Fibroblast of lung (primary cell): Measurements from ENCODE around the gene KCNT2. TPM values are rescaled to one million over a fixed set of nuclear protein-coding genes. Genes with fewer than 3 reads are reported as not detected.

Experiments
- DNase-seq, 2 donors: peaks; one replicate each; pipeline versions ENCODE4 v3.0.0 to v3.0.0-alpha.2; 2010; ENCODE audit warnings: low read depth in 2 of 2
- H2AFZ ChIP-seq: 2 replicates; pipeline ENCODE4 v1.5.1; 2012; ENCODE audit warnings: low read length, control low read depth, inconsistent platforms
- H3K27ac ChIP-seq: 2 replicates; pipeline ENCODE4 v1.5.1; 2011; ENCODE audit warnings: low read length, control low read depth; ENCODE audit not compliant: insufficient read depth
- H3K27me3 ChIP-seq: 2 replicates; pipeline ENCODE4 v1.5.1; 2011; ENCODE audit warnings: mild to moderate bottlenecking, low read length; ENCODE audit not compliant: control insufficient read depth, insufficient read depth
- H3K36me3 ChIP-seq: 2 replicates; pipeline ENCODE4 v1.5.1; 2011; ENCODE audit warnings: low read length; ENCODE audit not compliant: control insufficient read depth, insufficient read depth
- H3K4me1 ChIP-seq: 2 replicates; pipeline ENCODE4 v1.5.1; 2011; ENCODE audit warnings: low read length; ENCODE audit not compliant: control insufficient read depth, insufficient read depth; ENCODE audit errors: extremely low read depth
- H3K4me2 ChIP-seq: 2 replicates; pipeline ENCODE4 v1.5.1; 2011; ENCODE audit warnings: low read length, control low read depth; ENCODE audit not compliant: insufficient read depth; ENCODE audit errors: extremely low read depth
- H3K4me3 ChIP-seq, 4 experiments: fragments of 200-600 bp in 1 of 4; sonication (generic) in 1 of 4; replicated peaks in 1 of 4; 2 replicates each; pipeline ENCODE4 v1.5.1; 2011 to 2016; ENCODE audit warnings: low read length in 4 of 4, low read depth in 3 of 4, mild to moderate bottlenecking in 3 of 4, control low read depth in 2 of 4, inconsistent platforms in 1 of 4, mixed read lengths in 1 of 4; ENCODE audit not compliant: insufficient read depth in 1 of 4; ENCODE audit errors: control extremely low read depth in 1 of 4
- H3K79me2 ChIP-seq: 2 replicates; pipeline ENCODE4 v1.5.1; 2012; ENCODE audit warnings: mild to moderate bottlenecking, low read length, inconsistent platforms; ENCODE audit not compliant: control insufficient read depth, insufficient read depth
- H3K9ac ChIP-seq: 2 replicates; pipeline ENCODE4 v1.5.1; 2011; ENCODE audit warnings: mild to moderate bottlenecking, low read length, control low read depth; ENCODE audit not compliant: insufficient read depth
- H3K9me3 ChIP-seq: 2 replicates; pipeline ENCODE4 v1.5.1; 2012; ENCODE audit warnings: low read depth, low read length; ENCODE audit not compliant: control insufficient read depth, insufficient read depth
- H4K20me1 ChIP-seq: 2 replicates; pipeline ENCODE4 v1.5.1; 2011; ENCODE audit warnings: low read length; ENCODE audit not compliant: control insufficient read depth, insufficient read depth; ENCODE audit errors: extremely low read depth
- EZH2 ChIP-seq: IDR thresholded peaks from 2 replicates; pipeline ENCODE4 v1.5.1; 2012; ENCODE audit warnings: low read length, control low read depth, mild to moderate bottlenecking; ENCODE audit errors: missing control alignments
- polyA plus RNA-seq, 2 donors: library from polyadenylated mRNA; depleted of rRNA in 1 of 2; stranded (reverse) in 1 of 2; unstranded in 1 of 2; fragments of >200 nt; gene quantifications; 2 replicates each; pipeline ENCODE4 v1.2.1, GENCODE V29; 2011 to 2012; ENCODE audit warnings: missing spikeins in 1 of 2
- total RNA-seq: library from RNA; depleted of rRNA; stranded (reverse); fragments of >200 nt; gene quantifications from 2 replicates; pipeline ENCODE4 v1.2.1, GENCODE V29; 2014
- TF ChIP-seq, protein P1 (sequence below), 2 donors: IDR thresholded peaks in 1 of 2; conservative IDR thresholded peaks in 1 of 2; 1 replicate in 1 of 2; 2 replicates in 1 of 2; pipeline ENCODE4 v1.5.1; 2011 to 2012; ENCODE audit warnings: low read length in 2 of 2, control low read depth in 1 of 2, inconsistent platforms in 1 of 2, low read depth in 1 of 2, mild to moderate bottlenecking in 1 of 2

Gene KCNT2
- total and polyA plus RNA-seq, 2 donors (not counting 1 experiment from before 2014, with no cell fraction given), result 0.96 to 8.1 TPM

DNA sequence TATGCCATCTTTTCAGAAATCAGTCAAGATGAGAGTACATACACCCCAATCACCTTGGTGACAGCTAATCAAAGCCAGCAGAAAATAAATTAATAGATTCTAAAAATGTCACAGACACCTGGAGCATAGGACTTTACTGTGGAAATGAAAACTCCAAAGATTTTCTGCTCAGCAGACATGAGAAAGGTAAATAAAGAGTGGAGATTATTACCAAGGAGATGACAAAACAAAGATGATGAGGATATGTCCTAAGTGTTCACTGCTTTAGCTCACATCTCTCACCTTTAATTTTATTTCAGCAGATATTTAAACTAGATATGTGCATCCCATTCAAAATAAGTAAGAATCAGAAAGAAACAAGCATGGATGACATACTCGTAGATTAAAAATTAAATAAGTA is 14.8 kb upstream of the KCNT2 start:
- Histone ChIP-seq H2AFZ (no peak overlapping the region), H3K27me3 (no peaks in the 10 kb centered on the region), H3K4me1 (no peaks in the 10 kb centered on the region), H3K79me2 (no peaks in the 10 kb centered on the region), H3K9ac (no peak overlapping the region), H4K20me1 (no peaks in the 10 kb centered on the region), H3K9me3 (no peaks in the 10 kb centered on the region), H3K36me3 (no peaks in the 10 kb centered on the region), H3K27ac (no peak overlapping the region), H3K4me3 (no peak overlapping the region), H3K4me2 (no peak overlapping the region)
- TF ChIP-seq, protein P1, sequence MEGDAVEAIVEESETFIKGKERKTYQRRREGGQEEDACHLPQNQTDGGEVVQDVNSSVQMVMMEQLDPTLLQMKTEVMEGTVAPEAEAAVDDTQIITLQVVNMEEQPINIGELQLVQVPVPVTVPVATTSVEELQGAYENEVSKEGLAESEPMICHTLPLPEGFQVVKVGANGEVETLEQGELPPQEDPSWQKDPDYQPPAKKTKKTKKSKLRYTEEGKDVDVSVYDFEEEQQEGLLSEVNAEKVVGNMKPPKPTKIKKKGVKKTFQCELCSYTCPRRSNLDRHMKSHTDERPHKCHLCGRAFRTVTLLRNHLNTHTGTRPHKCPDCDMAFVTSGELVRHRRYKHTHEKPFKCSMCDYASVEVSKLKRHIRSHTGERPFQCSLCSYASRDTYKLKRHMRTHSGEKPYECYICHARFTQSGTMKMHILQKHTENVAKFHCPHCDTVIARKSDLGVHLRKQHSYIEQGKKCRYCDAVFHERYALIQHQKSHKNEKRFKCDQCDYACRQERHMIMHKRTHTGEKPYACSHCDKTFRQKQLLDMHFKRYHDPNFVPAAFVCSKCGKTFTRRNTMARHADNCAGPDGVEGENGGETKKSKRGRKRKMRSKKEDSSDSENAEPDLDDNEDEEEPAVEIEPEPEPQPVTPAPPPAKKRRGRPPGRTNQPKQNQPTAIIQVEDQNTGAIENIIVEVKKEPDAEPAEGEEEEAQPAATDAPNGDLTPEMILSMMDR (conservative IDR thresholded peaks at IDR 0.05 in 1 of 2, IDR thresholded peaks at IDR 0.05 in 1 of 2; ENCODE audit: low read depth in 1 of 2, low read length in 2 of 2), result no peak
- TF ChIP-seq EZH2, result no peak
- DNase-seq, result no peak

DNA sequence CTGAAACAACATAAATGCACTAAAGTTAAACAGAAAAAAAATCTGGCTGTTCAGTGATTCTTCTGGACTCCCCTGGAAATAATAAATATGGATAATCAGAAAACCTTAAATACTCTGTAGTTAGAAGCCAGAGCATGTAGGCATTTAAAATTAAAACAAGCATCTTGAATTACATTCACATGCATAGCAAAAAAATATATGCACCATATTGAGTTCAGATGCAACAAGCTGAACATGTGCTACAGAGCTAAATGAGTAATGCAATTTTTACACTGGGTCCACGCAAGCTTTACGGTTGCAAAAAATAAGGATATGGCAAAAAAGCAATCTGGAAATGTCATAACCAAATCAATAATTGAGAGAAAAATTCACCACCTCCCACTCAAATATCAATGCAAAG is 11.5 kb upstream of the KCNT2 start:
- no peaks in the 10 kb centered on the region for H3K79me2 ChIP-seq
- DNase-seq, result no peak
- H3K9me3 ChIP-seq, result no peaks in the 10 kb centered on the region
- H3K9ac ChIP-seq, result no peak overlapping the region
- H3K4me1 ChIP-seq, result no peaks in the 10 kb centered on the region
- H3K36me3 ChIP-seq, result no peaks in the 10 kb centered on the region
- no peak overlapping the region for H2AFZ ChIP-seq
- H4K20me1 ChIP-seq, result no peaks in the 10 kb centered on the region
- no peak overlapping the region for H3K4me3 ChIP-seq
- no peaks in the 10 kb centered on the region for H3K27me3 ChIP-seq
- no peak overlapping the region for H3K4me2 ChIP-seq
- TF ChIP-seq EZH2, result no peak
- TF ChIP-seq, protein P1 (conservative IDR thresholded peaks at IDR 0.05 in 1 of 2, IDR thresholded peaks at IDR 0.05 in 1 of 2; ENCODE audit: low read depth in 1 of 2, low read length in 2 of 2), result no peak
- no peak overlapping the region for H3K27ac ChIP-seq

DNA sequence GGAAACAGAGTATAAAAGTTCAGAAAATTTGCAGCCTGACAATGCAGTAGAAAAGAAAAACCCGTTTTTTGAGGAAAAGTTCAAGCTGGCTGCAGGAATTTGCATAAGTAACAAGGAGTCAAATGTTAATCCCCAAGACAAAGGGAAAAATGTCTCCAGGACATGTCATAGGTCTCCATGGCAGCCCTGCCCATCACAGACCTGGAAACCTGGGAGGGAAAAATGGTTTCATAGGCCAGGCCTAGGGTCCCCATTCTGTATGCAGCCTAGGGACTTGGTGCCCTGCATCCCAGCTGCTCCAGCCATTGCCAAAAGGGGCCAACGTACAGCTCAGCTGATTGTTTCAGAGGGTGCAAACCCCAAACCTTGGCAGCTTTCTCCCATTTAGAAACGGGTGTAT is 3.6 kb upstream of the KCNT2 start:
- no peak for TF ChIP-seq EZH2
- TF ChIP-seq, protein P1 (conservative IDR thresholded peaks at IDR 0.05 in 1 of 2, IDR thresholded peaks at IDR 0.05 in 1 of 2; ENCODE audit: low read depth in 1 of 2, low read length in 2 of 2), result no peak
- Histone ChIP-seq H3K9me3 (no peaks in the 10 kb centered on the region), H3K27me3 (no peaks in the 10 kb centered on the region), H3K4me3 (no peak overlapping the region), H3K27ac (no peak overlapping the region), H2AFZ (no peak overlapping the region), H3K79me2 (no peaks in the 10 kb centered on the region), H3K4me1 (peaks cover 3% of the 10 kb centered on the region), H3K36me3 (no peaks in the 10 kb centered on the region), H3K4me2 (no peak overlapping the region), H4K20me1 (no peaks in the 10 kb centered on the region), H3K9ac (no peak overlapping the region)
- no peak for DNase-seq
